GM18498 (cell line): ENCODE results near the gene CELA2B.
"Not testable (repeated sequence)": the region's sequence is repeated elsewhere in the genome, so short reads cannot be mapped to it uniquely, and the experiment has no call there.

ENCODE experiments used
- ATAC-seq: cut with Tn5 transposase; IDR thresholded peaks from one replicate; pipeline ENCODE4 v1.9.1; 2021; ENCODE audit warnings: mild to moderate bottlenecking, moderate library complexity; ENCODE audit not compliant: unreplicated experiment

The CELA2B gene

GRCh38 chr1:15492596-15492995 lies 16.7 kb downstream of the CELA2B start:
- no peak for ATAC-seq

GRCh38 chr1:15493869-15494390 lies 18.0 kb downstream of the CELA2B start:
- no peak for ATAC-seq

- ATAC-seq = no peak
Measured at GRCh38 chr1:15500184-15501178, 24.6 kb downstream of the CELA2B start.

- ATAC-seq = no peak
Measured at GRCh38 chr1:15501208-15502032, 25.5 kb downstream of the CELA2B start.

GRCh38 chr1:15504436-15504835 lies 28.5 kb downstream of the CELA2B start:
- no peak for ATAC-seq

GRCh38 chr1:15506831-15507230 lies 30.9 kb downstream of the CELA2B start:
- ATAC-seq = no peak

GRCh38 chr1:15507278-15507677 lies 31.4 kb downstream of the CELA2B start:
- ATAC-seq = no peak

- ATAC-seq = no peak
Measured at GRCh38 chr1:15508700-15509487, 33.0 kb downstream of the CELA2B start.

- ATAC-seq = no peak
Measured at GRCh38 chr1:15509586-15509985, 33.7 kb downstream of the CELA2B start.

GRCh38 chr1:15510611-15511405 lies 34.9 kb downstream of the CELA2B start:
- no peak for ATAC-seq

GRCh38 chr1:15513192-15513591 lies 37.3 kb downstream of the CELA2B start:
- ATAC-seq = no peak

- ATAC-seq = no peak
Measured at GRCh38 chr1:15513919-15514318, 38.0 kb downstream of the CELA2B start.

- ATAC-seq = not testable (repeated sequence)
Measured at GRCh38 chr1:15514557-15514956, 38.7 kb downstream of the CELA2B start.

GRCh38 chr1:15515022-15515663 lies 39.2 kb downstream of the CELA2B start:
- ATAC-seq = no peak

GRCh38 chr1:15519625-15520024 lies 43.7 kb downstream of the CELA2B start:
- ATAC-seq = no peak

- ATAC-seq = not testable (repeated sequence)
Measured at GRCh38 chr1:15521206-15521906, 45.5 kb downstream of the CELA2B start.

GRCh38 chr1:15522551-15522950 lies 46.6 kb downstream of the CELA2B start:
- no peak for ATAC-seq

GRCh38 chr1:15523104-15524020 lies 47.5 kb downstream of the CELA2B start:
- ATAC-seq = no peak
